NT2/D1 (cell line): ENCODE results near the gene NOC2L.

Source experiments
- YY1 ChIP-seq: IDR thresholded peaks from 2 replicates; pipeline ENCODE4 v1.6.1; 2011; ENCODE audit not compliant: insufficient read length, insufficient read depth
- ZNF274 ChIP-seq: IDR thresholded peaks from 2 replicates; pipeline ENCODE4 v1.6.1; 2011; ENCODE audit warnings: mild to moderate bottlenecking, low read depth, low read length

DNA sequence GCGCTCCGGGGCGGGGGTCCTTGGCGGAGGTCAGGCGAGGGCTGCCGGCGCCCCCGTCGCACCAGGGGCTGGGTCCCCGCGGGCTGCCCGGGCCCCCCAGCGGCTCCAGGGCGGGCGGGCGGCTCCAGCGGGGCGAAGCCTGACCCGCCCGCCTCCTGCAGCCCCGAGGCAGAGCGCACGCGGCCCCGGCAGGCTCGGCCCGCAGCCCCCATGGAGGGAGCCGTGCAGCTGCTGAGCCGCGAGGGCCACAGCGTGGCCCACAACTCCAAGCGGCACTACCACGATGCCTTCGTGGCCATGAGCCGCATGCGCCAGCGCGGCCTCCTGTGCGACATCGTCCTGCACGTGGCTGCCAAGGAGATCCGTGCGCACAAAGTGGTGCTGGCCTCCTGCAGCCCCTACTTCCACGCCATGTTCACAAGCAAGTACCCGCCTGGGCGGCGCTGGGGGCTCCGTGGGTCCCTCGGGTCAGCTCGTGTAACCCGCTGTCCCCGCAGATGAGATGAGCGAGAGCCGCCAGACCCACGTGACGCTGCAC is 2.1 kb upstream of the NOC2L start:
- no peak for TF ChIP-seq YY1
- TF ChIP-seq ZNF274: no peak
